Eye (tissue), 1 donor: ENCODE results near the gene NUDT22.

Experiments
- DNase-seq: peaks from one replicate; pipeline ENCODE4 v3.0.0-alpha.2; 2015

NUDT22 gene

DNA sequence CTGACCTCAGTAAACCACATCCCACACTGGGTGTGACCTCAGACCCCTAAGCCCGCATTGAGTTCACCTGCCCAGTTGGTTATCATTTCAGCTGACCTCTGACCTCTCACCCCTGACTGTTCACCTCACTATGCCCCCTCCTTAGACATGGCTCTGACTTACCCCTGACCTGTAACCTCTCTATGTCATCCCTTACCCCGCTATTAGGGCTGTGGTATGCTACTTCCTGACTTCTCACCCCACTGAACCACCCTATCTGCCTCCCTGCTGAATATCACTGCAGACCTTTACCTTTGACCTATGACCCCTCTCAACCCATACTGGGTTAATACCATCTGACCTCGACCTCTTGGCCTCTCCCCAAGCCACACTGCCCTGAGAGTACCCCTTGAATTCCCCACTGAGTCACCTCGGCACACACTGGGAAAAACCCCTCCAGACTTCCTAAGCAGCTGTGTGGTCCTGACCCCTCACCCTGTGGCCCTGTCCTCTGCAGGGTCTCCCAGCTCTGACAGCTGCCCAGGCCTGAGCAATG lies 33.5 kb downstream of the NUDT22 start:
- DNase-seq, result no peak

DNA sequence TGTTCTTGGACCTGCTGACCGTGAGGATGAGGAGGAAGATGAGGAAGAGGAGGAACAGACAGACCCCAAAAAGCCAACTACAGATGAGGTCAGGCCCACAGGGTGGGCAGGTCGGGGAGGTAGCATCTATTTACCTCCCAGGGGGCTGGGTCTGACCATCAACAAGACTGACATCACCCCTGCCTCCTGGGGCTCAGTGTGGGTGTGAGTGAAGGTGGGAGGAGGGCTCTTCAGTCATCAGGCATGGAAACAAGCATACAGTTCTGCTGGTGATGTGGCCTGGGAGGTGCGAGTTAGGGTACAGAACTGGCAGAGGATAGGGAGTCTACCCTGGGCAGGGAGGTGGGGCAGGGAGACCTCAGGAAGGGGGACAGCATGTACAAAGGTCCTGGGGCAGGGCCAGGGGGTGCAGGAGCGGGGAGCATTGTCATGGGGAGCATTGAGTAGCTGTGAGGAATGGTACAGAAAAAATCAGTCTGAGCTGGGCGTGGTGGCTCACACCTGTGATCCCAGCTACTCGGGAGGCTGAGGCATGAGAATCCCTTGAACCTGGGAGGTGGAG lies 34.2 kb downstream of the NUDT22 start:
- no peak for DNase-seq

DNA sequence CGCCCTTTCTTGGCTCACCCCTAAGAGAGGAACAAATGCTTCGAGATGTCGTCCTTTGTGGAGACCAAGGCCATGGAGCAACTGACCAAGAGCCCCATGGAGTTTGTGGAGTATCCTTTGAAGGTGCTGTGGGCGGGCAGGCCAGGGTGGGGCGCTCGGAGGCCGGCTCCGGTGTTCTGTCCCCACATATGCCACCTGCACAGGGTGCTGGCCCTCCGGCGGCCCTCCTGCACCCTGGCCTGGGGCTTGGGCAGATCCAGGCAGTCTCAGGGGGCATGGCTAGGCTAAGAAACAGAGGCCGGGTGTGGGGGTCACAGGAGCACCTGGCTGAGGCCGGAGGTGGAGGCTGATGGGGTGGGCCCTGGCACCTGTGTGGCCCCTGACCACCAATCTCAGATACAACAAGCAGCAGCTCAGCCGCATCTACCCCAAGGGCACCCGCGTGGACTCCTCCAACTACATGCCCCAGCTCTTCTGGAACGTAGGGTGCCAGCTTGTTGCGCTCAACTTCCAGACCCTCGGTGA lies 35.5 kb downstream of the NUDT22 start:
- no peak for DNase-seq

DNA sequence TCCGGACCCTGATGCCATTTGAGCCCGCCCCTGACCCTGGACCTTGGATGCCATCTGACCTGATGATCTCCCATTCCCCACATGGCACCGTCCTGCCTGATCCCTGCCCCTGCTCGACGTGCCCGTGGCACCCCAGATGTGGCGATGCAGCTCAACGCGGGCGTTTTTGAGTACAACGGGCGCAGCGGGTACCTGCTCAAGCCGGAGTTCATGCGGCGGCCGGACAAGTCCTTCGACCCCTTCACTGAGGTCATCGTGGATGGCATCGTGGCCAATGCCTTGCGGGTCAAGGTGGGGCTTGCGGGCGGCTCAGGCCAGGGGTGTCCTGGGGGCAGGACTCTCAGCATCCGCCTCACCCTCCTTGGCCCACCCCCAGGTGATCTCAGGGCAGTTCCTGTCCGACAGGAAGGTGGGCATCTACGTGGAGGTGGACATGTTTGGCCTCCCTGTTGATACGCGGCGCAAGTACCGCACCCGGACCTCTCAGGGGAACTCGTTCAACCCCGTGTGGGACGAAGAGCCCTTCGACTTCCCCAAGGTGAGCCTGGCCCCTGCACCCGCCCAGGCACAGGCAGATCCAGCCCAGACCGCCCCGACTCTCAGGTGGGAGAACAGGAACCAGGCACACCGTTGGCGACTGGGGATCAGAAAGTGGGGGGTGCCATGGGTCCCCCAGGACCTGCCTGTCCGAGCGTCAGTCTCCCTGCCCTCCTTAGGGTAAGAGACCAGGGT lies 36.4 kb downstream of the NUDT22 start:
- no peak for DNase-seq

DNA sequence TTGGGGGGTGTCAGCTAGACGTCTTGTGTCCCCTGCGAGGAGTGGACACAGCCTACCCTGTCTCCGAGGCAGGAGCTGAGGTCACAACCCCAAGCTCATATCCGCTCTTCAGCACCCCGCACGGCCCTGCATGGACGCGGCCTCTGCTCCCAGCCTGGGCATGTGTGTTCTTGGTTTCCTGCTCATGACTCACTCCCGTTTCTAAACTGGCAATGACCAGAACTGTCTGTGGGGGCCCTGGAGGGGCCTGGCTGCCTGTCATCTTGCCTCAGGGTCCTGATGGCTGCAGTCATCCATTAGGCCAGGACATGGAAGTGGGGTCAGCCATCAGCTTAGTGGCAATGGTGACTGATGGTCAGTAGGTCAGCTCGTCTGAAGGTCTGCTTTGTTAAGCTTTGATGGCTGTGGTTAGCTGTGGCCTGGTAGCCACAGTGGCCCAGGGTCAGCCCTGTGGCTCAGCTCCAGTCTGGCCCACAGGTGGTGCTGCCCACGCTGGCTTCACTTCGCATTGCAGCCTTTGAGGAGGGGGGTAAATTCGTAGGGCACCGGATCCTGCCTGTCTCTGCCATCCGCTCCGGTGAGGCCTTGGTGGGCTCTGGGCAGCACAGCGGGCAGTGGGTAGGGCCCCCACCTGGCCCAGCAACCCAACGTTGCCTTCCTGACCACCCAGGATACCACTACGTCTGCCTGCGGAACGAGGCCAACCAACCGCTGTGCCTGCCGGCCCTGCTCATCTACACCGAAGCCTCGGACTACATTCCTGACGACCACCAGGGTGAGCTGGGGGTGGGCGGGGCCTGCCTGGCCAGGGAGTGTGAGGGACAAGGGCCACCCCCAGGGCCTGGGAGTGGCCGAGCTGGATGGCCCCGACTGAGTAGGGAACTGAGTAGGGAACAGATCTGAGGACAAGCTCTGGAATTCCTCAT lies 37.2 kb downstream of the NUDT22 start:
- peak; percentile 82 for DNase-seq

DNA sequence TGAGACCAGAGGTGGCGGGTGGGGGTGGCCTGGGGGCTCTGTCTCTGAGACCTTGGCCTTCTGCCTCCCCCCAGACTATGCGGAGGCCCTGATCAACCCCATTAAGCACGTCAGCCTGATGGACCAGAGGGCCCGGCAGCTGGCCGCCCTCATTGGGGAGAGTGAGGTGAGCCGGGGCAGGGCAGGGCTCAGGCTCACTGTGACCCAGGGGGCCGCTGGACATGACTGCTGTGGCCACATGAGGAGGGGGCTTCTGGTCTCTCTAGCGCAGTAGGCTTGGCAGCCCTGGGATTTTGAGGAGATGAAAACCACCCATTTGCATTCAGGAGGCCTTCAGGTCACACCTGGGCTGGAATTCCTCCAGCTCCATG lies 37.9 kb downstream of the NUDT22 start:
- no peak for DNase-seq

DNA sequence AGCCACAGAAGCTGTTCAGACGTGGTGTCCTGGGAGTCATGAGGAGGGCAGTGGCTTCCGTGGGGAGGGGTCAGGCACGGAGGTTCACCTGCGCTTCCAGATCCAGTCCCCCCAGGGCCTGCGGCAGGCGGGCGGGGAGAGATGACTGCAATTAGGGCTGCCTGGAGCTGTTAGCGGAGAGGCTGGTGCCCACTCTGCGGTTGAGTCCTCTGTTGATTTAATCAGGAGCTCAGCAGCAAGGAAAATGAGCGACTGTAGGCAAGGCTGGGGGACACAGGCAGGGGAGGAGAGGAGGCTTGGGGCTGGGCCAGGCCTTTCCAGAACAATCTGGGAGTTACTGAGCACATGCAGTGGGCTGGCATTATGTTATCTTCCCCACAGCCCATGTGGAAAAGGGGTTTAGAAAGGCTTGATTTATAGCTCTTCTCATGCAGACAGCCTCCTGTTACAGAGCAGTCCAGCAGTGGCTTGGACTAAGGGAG lies 38.3 kb downstream of the NUDT22 start:
- DNase-seq, result peak; percentile 29

DNA sequence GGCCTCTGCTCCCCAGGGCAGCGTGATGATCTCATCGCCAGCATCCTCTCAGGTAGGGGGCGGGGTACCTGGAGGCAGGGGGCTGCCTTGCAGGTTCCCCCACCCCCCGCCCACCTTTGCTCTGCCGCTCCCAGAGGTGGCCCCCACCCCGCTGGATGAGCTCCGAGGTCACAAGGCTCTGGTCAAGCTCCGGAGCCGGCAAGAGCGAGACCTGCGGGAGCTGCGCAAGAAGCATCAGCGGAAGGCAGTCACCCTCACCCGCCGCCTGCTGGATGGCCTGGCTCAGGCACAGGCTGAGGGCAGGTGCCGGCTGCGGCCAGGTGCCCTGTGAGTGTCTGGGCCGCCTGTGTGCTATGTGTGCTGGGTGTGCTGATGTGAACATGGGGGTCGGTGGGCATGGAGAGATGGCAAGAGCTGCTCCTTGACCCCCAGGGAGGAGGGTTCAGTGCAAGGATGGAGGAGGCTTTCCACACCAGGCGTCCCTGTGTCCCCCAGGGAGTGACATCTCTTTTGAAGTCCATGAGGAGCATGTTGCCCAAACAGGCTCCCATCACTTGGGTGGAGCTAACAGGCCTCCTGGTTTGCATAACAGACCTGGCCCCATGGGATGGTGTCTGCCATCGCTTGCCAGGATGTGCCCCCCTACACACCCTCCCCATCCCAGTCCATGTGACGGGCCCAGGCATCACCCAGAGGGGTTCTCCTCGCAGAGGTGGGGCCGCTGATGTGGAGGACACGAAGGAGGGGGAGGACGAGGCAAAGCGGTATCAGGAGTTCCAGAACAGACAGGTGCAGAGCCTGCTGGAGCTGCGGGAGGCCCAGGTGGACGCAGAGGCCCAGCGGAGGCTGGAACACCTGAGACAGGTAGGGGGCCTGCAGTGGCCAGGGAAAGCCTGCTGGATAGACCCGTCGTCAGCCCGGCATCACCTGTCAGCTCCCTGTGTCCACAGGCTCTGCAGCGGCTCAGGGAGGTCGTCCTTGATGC lies 39.4 kb downstream of the NUDT22 start:
- no peak for DNase-seq

DNA sequence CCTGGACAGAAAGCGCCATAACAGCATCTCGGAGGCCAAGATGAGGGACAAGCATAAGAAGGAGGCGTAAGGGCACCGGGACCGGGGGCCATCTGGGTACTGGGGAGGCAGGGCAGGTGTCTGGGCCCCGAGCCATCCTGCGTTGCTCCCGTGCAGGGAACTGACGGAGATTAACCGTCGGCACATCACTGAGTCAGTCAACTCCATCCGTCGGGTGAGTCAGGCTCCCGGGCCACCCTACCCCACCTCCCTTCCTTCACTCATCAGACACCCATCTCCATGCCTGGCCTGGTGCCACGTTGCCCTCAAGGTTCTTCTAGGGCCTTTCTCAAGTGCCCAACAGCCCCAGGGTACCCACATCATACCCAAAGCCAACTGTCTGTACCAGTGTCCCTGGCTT lies 40.3 kb downstream of the NUDT22 start:
- no peak for DNase-seq

DNA sequence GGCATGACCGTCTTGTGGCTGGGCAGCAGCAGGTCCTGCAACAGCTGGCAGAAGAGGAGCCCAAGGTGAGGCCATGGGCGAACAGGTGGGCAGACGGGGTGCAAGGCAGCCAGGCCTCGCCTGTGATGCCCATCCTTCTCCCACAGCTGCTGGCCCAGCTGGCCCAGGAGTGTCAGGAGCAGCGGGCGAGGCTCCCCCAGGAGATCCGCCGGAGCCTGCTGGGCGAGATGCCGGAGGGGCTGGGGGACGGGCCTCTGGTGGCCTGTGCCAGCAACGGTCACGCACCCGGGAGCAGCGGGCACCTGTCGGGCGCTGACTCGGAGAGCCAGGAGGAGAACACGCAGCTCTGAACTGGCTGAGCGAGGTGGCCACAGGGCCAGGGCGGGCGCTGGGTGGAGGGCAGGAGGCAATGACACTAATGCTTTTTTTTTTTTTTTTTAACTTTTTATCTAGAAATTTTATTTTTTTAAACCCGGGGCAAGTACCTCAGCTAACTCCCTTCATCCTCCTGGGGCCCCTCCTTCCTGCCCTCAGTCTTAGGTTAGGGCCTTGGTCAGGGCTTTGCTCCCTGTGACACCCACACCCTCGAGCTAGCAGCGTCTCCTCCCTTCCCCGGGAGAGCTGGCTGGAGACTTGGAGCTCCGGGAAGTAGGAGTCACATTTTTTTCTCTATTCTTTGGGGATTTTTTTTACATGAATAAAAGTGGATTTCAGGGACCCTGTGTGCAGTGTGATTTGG lies 41.3 kb downstream of the NUDT22 start:
- DNase-seq, result no peak

DNA sequence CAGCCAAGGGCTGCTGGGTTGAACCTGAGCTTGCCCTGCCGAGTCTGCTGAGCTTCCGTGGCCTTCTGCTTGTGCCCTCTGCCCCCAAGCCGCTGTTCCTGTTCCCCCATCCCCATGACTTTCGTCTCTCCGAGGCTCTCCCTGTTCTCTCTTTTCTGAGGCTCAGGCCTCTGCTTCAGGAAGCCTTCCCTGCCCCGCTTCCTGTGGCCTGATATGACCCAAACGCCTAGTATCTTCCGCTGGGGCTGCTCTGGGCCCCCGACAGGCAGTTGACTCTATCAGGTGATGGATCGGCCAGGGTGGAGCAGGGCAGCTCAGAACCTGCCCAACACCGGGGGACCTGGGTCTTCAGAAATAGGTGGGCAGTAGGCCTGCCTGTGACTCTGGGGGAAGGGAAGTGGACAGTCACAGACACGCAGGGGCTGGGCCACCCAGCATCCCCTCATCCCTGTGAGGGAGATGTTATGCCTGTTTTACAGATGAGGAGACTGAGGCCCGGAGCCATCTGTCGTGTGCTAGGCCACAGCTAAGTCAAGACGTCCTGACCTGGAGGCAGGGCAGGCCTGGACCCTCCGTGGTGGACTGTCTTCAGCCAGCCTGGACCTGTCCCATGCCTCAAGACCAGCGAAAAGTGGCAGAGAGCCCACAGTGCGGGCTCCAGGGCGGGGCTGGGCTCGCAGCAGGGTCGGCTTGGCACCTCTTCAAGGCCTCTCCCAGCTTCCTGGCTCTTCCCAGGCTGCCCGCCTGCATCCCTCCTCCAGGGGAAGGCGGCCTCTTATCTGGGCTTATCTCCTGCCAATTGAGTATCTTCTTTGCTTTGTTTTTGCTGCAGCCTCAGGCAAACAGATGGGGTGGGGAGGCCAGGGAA lies 42.2 kb downstream of the NUDT22 start:
- DNase-seq, result peak; percentile 38

DNA sequence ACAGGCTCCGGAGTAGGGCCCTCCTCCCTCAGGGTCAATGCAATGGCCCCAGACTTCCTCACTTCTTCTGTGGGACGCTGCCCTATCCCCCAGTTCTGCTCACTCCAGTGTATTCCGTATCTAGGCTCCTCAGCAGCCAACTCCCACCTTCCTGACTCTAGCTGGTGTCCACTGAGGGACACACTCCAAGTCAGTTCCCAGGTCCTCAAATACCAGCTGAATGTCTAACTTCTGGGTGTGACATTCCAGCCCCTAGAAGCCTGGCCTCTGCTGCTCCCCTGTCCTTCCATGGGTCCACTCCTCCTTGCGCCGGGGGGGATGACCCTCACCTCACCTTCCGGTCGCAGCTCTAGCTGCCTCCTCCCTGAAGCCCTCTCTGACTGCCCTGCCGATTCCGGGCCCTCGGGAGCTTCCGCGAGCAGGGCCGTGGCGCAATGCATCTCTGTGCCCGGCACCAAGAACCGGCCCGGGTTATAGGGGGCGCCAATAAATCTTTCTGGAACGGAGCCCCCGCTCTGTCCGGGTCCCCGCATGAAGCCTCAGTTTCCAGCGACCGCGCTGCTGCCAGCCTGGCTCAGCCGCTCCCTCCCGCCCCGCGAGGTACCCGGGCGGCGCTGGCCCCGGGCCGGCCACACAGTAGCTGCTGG lies 42.9 kb downstream of the NUDT22 start:
- peak; percentile 75 for DNase-seq

DNA sequence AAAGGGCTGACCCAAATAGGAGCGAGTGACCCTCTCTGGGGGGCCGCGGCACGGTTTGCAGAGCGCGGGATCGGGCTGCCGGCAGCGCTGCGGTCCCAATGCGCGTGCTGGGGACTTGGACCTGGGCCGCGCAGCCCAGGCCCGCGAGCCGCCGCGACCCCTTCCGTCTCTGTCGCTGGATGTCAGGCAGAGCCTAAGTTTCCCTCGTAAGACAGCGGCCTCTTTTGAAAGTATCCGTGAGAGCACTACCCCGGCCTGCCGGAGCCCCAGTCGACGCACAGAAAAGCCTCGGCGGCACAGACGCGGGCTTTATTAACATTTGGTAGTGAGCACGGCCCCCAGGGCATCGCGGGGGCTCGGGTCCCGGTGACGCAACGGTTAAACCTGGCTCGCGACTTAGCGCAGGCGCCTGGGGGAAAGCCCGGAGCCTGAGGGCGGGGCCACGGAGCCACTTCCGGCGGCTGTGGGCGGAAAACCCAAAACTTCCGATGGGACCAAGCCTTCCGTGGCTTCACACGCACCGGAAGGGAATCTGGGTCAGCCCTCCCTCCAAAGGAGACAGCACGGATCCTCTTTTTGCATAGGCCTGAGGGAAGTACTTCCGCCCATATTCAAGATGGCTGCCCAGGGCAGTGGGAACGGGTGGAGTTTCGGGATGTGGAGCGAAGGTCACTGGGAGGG lies 43.6 kb downstream of the NUDT22 start:
- peak; percentile 100 for DNase-seq

DNA sequence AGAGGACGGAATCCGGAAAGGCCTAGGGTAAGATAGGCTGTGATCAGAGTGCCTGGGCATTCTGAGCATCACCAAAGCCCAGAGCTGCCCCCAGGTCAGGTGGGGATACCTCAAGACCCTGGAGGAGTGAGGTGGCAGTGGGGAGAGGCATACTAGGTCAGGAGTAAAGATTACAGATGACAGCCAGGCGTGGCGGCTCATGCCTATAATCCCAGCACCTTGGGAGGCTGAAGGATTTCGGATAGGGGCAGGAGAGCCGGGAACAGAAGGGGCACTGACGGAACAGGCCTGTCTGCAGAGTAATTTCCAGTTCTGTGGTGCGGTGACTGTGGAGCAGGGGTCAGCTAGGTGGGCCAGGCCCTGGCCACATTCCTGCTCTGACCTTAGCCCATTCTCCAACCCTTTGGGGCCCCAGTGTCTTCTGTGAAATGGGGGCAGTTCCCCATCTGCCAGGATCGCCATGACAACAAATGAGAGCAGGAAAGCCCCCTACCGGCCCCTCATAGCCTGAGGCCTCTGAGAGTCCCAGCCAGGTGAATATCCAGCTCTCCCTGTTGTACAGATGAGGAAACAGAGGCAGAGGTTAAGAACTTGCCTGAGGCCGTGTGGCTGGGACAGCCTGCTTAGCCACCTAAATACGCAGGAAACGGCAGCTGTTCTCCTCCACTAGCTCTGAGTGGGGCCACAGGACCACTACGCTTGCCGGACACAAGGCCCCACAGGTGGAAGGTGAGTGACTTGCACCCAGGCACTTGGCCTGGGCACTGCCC lies 49.1 kb downstream of the NUDT22 start:
- DNase-seq, result no peak

DNA sequence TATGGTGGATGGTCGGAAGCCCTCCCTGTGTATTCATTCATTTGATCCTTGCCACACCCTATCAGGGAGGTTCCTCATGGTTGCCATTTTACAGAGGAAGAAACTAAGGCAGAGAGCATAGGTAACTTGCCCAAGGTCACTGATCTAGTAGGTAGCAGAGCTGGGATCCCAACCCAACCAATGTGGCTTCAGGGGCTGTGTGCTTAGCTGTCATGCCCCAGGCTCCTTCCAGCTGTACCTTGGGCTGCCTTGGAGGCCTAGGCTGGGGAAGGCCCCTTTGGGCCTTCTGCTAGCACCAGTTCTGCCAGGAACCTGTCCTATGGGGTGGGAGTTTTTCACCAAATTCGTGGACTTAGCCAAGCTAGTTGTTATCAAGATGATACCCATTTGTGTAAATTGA lies 49.8 kb downstream of the NUDT22 start:
- DNase-seq, result no peak

DNA sequence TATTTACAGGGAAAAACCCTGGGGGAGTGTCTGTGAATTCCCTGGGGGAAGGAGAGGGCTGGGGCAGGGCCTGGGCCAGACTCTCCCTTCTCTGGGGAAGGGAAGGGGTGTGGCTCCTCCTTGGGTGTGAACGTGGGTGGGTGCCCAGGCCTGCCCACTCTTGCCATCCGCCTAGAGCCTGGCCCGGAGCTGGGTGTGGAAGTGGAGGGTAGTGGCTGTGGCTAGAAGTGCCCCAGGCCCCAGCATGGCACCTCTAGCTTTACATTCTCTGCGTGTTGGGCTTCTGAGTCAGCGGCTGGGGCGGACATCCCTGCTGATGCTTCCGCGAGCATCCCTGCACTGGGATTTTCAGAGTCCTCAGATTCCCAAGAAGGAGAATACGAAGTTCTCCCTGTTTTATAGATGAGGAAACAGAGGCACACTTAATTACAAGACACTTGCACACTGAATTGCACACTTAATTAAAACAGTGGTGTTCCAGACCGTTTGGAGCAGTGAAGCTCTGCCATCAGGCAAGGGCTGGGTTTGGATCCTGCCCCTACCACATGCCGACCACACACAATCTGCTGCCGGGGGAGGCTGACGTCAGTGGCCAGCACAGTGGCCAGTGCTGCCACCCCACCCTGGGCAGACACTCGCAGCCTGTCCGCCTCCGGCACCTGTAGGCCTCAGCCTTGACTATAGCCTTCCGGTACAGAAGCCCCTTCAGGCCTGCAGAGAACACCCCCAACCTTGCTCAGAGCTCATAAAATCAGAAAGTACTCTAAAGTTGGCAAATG lies 50.8 kb downstream of the NUDT22 start:
- DNase-seq, result no peak

DNA sequence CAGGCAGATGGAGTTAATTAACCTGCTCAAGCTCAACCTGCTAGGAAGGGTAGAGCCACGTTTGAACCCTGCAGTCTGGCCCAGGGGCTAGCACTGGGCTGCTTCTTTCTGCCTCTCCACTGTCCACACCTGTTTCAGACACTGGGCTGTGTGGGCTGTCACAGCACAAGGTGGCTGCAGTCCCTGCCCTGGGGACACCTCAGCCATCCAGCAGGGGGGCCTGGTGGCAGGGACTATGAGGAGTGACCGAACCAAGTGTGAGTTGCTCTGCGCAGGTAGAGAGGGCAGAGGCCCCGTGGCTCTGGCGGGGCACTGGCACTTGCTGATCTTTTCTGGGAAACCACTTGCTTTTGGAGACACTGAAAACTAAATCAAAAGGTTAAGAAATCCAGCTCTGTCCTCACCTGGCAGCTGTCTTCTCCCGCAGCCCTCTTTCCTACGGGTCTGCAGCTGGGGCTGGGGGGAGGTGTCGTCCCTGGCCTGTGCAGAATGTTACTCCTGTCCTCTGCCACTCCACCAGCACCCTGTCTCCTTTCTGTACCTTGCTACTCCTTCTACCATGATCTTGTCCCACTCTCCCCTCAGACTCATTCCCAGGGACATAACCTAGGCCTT lies 52.6 kb downstream of the NUDT22 start:
- DNase-seq, result no peak
